SH-SY5Y (cell line): Measurements from ENCODE around the gene UBE2J1.

Experiments
- GATA2 ChIP-seq: IDR thresholded peaks from 2 replicates; pipeline ENCODE4 v1.6.1; 2011; ENCODE audit warnings: mild to moderate bottlenecking, low read depth, low read length
- GATA3 ChIP-seq: IDR thresholded peaks from 2 replicates; pipeline ENCODE4 v1.6.1; 2011; ENCODE audit warnings: low read depth, mild to moderate bottlenecking, low read length, moderate library complexity

- TF ChIP-seq GATA2, result no peak
- TF ChIP-seq GATA3, result no peak
Measured at GRCh38 chr6:89314692-89315091, 37.8 kb downstream of the UBE2J1 start.
